Endothelial cell (in vitro differentiated cells): ENCODE measurements around the gene ZCWPW1. TPM values are rescaled to one million over a fixed set of nuclear protein-coding genes. Genes with fewer than 3 reads are reported as not detected.

Experiments used
- DNase-seq: peaks from one replicate; pipeline ENCODE4 v3.0.0; 2021; ENCODE audit warnings: low spot score
- H3K27ac Mint-ChIP-seq: one replicate; pipeline ENCODE4 v1.8.0; 2021; ENCODE audit warnings: mixed read lengths, inconsistent platforms; ENCODE audit not compliant: unreplicated experiment
- H3K27me3 Mint-ChIP-seq: one replicate; pipeline ENCODE4 v1.8.0; 2021; ENCODE audit warnings: mild to moderate bottlenecking, moderate library complexity, mixed read lengths, inconsistent platforms; ENCODE audit not compliant: unreplicated experiment
- H3K36me3 Mint-ChIP-seq: one replicate; pipeline ENCODE4 v1.8.0; 2021; ENCODE audit warnings: mild to moderate bottlenecking, low read depth, mixed read lengths, inconsistent platforms; ENCODE audit not compliant: unreplicated experiment
- H3K4me1 Mint-ChIP-seq: one replicate; pipeline ENCODE4 v1.8.0; 2021; ENCODE audit warnings: mild to moderate bottlenecking, mixed read lengths, inconsistent platforms; ENCODE audit not compliant: unreplicated experiment
- H3K4me3 Mint-ChIP-seq: one replicate; pipeline ENCODE4 v1.8.0; 2021; ENCODE audit warnings: mild to moderate bottlenecking, mixed read lengths, inconsistent platforms; ENCODE audit not compliant: unreplicated experiment
- H3K9me3 Mint-ChIP-seq: one replicate; pipeline ENCODE4 v1.8.0; 2021; ENCODE audit warnings: mixed read lengths, inconsistent platforms; ENCODE audit not compliant: unreplicated experiment
- total RNA-seq: library from RNA; stranded (reverse); fragmentation: NEBNext Ultra II Directional; extraction: Animal tissue kit (Norgen Biotek cat#: 25700); gene quantifications from one replicate; pipeline ENCODE4 v1.2.1, GENCODE V29; 2021; ENCODE audit not compliant: unreplicated experiment
- TF ChIP-seq, protein P1 (sequence below): fragments of 200-600 bp; sonication (generic); IDR thresholded peaks from one replicate; pipeline ENCODE4 v1.5.0; 2021; ENCODE audit warnings: antibody characterized with exemption; ENCODE audit not compliant: unreplicated experiment

ZCWPW1 gene
- total RNA-seq, 1 donor from 2014 or later: 2.2 TPM

GRCh38 chr7:100415448-100415847 is 13.1 kb downstream of the ZCWPW1 start:
- no peak overlapping the region for H3K27ac Mint-ChIP-seq
- no peaks in the 10 kb centered on the region for H3K36me3 Mint-ChIP-seq
- H3K27me3 Mint-ChIP-seq: peaks cover 2% of the 10 kb centered on the region
- no peaks in the 10 kb centered on the region for H3K9me3 Mint-ChIP-seq
- peaks cover 11% of the 10 kb centered on the region for H3K4me1 Mint-ChIP-seq
- TF ChIP-seq, protein P1, sequence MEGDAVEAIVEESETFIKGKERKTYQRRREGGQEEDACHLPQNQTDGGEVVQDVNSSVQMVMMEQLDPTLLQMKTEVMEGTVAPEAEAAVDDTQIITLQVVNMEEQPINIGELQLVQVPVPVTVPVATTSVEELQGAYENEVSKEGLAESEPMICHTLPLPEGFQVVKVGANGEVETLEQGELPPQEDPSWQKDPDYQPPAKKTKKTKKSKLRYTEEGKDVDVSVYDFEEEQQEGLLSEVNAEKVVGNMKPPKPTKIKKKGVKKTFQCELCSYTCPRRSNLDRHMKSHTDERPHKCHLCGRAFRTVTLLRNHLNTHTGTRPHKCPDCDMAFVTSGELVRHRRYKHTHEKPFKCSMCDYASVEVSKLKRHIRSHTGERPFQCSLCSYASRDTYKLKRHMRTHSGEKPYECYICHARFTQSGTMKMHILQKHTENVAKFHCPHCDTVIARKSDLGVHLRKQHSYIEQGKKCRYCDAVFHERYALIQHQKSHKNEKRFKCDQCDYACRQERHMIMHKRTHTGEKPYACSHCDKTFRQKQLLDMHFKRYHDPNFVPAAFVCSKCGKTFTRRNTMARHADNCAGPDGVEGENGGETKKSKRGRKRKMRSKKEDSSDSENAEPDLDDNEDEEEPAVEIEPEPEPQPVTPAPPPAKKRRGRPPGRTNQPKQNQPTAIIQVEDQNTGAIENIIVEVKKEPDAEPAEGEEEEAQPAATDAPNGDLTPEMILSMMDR: no peak
- no peak overlapping the region for H3K4me3 Mint-ChIP-seq
- DNase-seq: no peak

GRCh38 chr7:100413889-100414288 is 14.6 kb downstream of the ZCWPW1 start:
- Mint-ChIP-seq H3K4me1 (peaks cover 6% of the 10 kb centered on the region), H3K27me3 (peaks cover 2% of the 10 kb centered on the region), H3K36me3 (no peaks in the 10 kb centered on the region), H3K9me3 (no peaks in the 10 kb centered on the region), H3K27ac (no peak overlapping the region), H3K4me3 (no peak overlapping the region)
- DNase-seq: no peak
- TF ChIP-seq, protein P1: no peak

GRCh38 chr7:100413346-100413745 is 15.2 kb downstream of the ZCWPW1 start:
- Mint-ChIP-seq H3K9me3 (no peaks in the 10 kb centered on the region), H3K27me3 (peaks cover 2% of the 10 kb centered on the region), H3K4me3 (no peak overlapping the region), H3K4me1 (peaks cover 6% of the 10 kb centered on the region), H3K36me3 (no peaks in the 10 kb centered on the region), H3K27ac (peak overlapping the region; percentile 28)
- TF ChIP-seq, protein P1: no peak
- DNase-seq: no peak

GRCh38 chr7:100411101-100411500 is 17.4 kb downstream of the ZCWPW1 start:
- H3K27me3 Mint-ChIP-seq: peaks cover 3% of the 10 kb centered on the region
- no peak overlapping the region for H3K27ac Mint-ChIP-seq
- no peaks in the 10 kb centered on the region for H3K9me3 Mint-ChIP-seq
- TF ChIP-seq, protein P1: no peak
- H3K4me3 Mint-ChIP-seq: no peak overlapping the region
- DNase-seq: no peak
- no peaks in the 10 kb centered on the region for H3K36me3 Mint-ChIP-seq
- H3K4me1 Mint-ChIP-seq: peaks cover 6% of the 10 kb centered on the region

- Mint-ChIP-seq H3K36me3 (no peaks in the 10 kb centered on the region), H3K4me3 (no peak overlapping the region), H3K27me3 (peaks cover 1% of the 10 kb centered on the region), H3K27ac (no peak overlapping the region), H3K4me1 (peaks cover 8% of the 10 kb centered on the region), H3K9me3 (no peaks in the 10 kb centered on the region)
- peak; percentile 47 for DNase-seq
- TF ChIP-seq, protein P1: peak; percentile 72
These were observed 21.0 kb downstream of the ZCWPW1 start for GRCh38 chr7:100407285-100408180.
